OCI-LY1 (cell line): ENCODE results near the gene FCN1.

Experiments
- EZH2 ChIP-seq: fragments of 200-600 bp; sonication (generic), shearing (Covaris generic); IDR thresholded peaks from 2 replicates; pipeline ENCODE4 v1.8.0; 2017; ENCODE audit warnings: borderline replicate concordance, mixed run types, mild to moderate bottlenecking, antibody characterized with exemption, low read length, moderate library complexity, mixed read lengths
- TF ChIP-seq, protein P1 (sequence below): fragments of 200-600 bp; sonication (generic), shearing (Covaris generic); IDR thresholded peaks from 2 replicates; pipeline ENCODE4 v1.5.1; 2017; ENCODE audit warnings: mild to moderate bottlenecking, antibody characterized with exemption, low read length, moderate library complexity, mixed read lengths

DNA sequence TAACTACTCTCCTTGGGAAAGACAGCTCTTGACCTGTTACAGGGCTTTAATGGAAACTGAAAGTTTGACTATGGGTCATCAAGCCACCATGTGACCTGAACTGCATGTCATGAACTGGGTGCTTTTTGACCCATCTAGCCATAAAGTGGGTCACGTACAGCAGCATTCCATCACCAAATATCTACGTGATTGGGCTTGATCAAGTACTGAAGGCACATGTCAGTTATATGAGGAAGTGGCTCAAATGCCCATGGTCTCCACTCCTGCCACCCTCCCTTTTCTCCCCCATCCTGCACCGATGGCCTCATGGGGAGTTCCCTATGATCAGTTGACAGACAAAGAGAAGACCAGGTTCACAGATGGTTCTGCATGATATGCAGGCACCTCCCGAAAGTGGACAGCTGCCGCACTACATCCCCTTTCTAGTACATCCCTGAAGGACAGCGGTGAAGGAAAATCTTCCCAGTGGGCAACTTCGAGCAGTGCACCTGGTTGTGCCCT, 7.3 kb upstream of the FCN1 start:
- TF ChIP-seq, protein P1, sequence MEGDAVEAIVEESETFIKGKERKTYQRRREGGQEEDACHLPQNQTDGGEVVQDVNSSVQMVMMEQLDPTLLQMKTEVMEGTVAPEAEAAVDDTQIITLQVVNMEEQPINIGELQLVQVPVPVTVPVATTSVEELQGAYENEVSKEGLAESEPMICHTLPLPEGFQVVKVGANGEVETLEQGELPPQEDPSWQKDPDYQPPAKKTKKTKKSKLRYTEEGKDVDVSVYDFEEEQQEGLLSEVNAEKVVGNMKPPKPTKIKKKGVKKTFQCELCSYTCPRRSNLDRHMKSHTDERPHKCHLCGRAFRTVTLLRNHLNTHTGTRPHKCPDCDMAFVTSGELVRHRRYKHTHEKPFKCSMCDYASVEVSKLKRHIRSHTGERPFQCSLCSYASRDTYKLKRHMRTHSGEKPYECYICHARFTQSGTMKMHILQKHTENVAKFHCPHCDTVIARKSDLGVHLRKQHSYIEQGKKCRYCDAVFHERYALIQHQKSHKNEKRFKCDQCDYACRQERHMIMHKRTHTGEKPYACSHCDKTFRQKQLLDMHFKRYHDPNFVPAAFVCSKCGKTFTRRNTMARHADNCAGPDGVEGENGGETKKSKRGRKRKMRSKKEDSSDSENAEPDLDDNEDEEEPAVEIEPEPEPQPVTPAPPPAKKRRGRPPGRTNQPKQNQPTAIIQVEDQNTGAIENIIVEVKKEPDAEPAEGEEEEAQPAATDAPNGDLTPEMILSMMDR: no peak
- TF ChIP-seq EZH2: no peak
